HepG2 (cell line): Measurements from ENCODE around the gene HRC. TPM values are rescaled to one million over a fixed set of nuclear protein-coding genes. Genes with fewer than 3 reads are reported as not detected.

Experiments used
- BORCS8-MEF2B ChIP-seq: sonication (generic); formaldehyde crosslinking; IDR thresholded peaks from 2 replicates; pipeline ENCODE4 v1.8.0; 2022; ENCODE audit warnings: mild to moderate bottlenecking, missing genetic modification reagents
- CBX2 ChIP-seq, 2 experiments: fragments of 200-600 bp in 1 of 2; sonication (generic); formaldehyde crosslinking in 1 of 2; IDR thresholded peaks; 2 replicates each; pipeline versions ENCODE4 v1.7.0 to v1.8.1; 2018 to 2022; ENCODE audit warnings: low read depth in 2 of 2, low read length in 1 of 2, mild to moderate bottlenecking in 1 of 2, missing genetic modification reagents in 1 of 2
- DDIT3 ChIP-seq: sonication (generic); formaldehyde crosslinking; IDR thresholded peaks from 2 replicates; pipeline ENCODE4 v1.4.0; 2020; ENCODE audit warnings: mild to moderate bottlenecking, missing genetic modification reagents
- DPF2 ChIP-seq: sonication (generic); formaldehyde crosslinking; IDR thresholded peaks from 2 replicates; pipeline ENCODE4 v1.4.0; 2020; ENCODE audit warnings: mild to moderate bottlenecking, low read depth, missing genetic modification reagents, borderline replicate concordance
- GLI4 ChIP-seq: sonication (generic); formaldehyde crosslinking; IDR thresholded peaks from 2 replicates; pipeline ENCODE4 v1.5.1; 2020; ENCODE audit warnings: missing genetic modification reagents, mild to moderate bottlenecking, moderate library complexity, borderline replicate concordance
- HNRNPUL1 ChIP-seq: fragments of 200-400 bp; formaldehyde crosslinking; IDR thresholded peaks from 2 replicates; pipeline ENCODE4 v1.6.1; 2017; ENCODE audit warnings: low read depth, mild to moderate bottlenecking, low read length, moderate library complexity
- MBNL3 ChIP-seq: fragments of 250-450 bp; sonication (Bioruptor Pico); conservative IDR thresholded peaks from 2 replicates; pipeline ENCODE4 v1.8.0; 2022; ENCODE audit warnings: mild to moderate bottlenecking, inconsistent platforms
- MTA3 ChIP-seq: sonication (generic); formaldehyde crosslinking; IDR thresholded peaks from 2 replicates; pipeline ENCODE4 v1.4.0; 2020; ENCODE audit warnings: missing genetic modification reagents
- MXD4 ChIP-seq: IDR thresholded peaks from 2 replicates; pipeline ENCODE4 v1.6.1; 2016; ENCODE audit warnings: mild to moderate bottlenecking, missing biosample characterization, missing genetic modification reagents
- RELA ChIP-seq: sonication (generic); formaldehyde crosslinking; IDR thresholded peaks from 2 replicates; pipeline ENCODE4 v1.4.0; 2020; ENCODE audit warnings: missing genetic modification reagents
- RFXANK ChIP-seq: IDR thresholded peaks from 2 replicates; pipeline ENCODE4 v1.6.1; 2016
- SATB2 ChIP-seq: sonication (generic); formaldehyde crosslinking; IDR thresholded peaks from 2 replicates; pipeline ENCODE4 v1.5.0; 2020; ENCODE audit warnings: missing genetic modification reagents
- SIN3B ChIP-seq: fragments of 150-350 bp; IDR thresholded peaks from 2 replicates; pipeline ENCODE4 v1.6.1; 2014; ENCODE audit warnings: low read length
- SP140L ChIP-seq: sonication (generic); formaldehyde crosslinking; IDR thresholded peaks from 2 replicates; pipeline ENCODE4 v1.4.0; 2020; ENCODE audit warnings: missing genetic modification reagents, borderline replicate concordance
- YY1 ChIP-seq: IDR thresholded peaks from 2 replicates; pipeline ENCODE4 v1.6.1; 2011; ENCODE audit warnings: low read length, low read depth, moderate library complexity, mild to moderate bottlenecking; ENCODE audit not compliant: insufficient read depth, insufficient replicate concordance
- ZNF282 ChIP-seq: fragments of 450-650 bp; IDR thresholded peaks from 2 replicates; pipeline ENCODE4 v1.6.1; 2018; ENCODE audit not compliant: partially characterized antibody
- ZNF598 ChIP-seq: sonication (generic); formaldehyde crosslinking; IDR thresholded peaks from 2 replicates; pipeline ENCODE4 v1.5.1; 2020; ENCODE audit warnings: mild to moderate bottlenecking, missing genetic modification reagents, borderline replicate concordance
- ZNF709 ChIP-seq: sonication (generic); formaldehyde crosslinking; IDR thresholded peaks from 2 replicates; pipeline ENCODE4 v1.5.0; 2020; ENCODE audit warnings: mild to moderate bottlenecking, missing genetic modification reagents
- polyA plus RNA-seq, 8 experiments: library from polyadenylated mRNA; depleted of rRNA in 3 of 8; stranded (reverse) in 7 of 8; unstranded in 1 of 8; fragments of >200 nt; fragmentation: Illumina TruSeq in 4 of 8; extraction: Trizol in 4 of 8; gene quantifications; 2 replicates each; pipeline versions ENCODE4 v1.2.1 to v1.2.3, GENCODE V29; 2011 to 2016; ENCODE audit warnings: low read depth in 4 of 8, missing spikeins in 1 of 8, mixed read lengths in 1 of 8; ENCODE audit not compliant: insufficient read depth in 1 of 8
- total RNA-seq, 5 experiments: library from RNA; depleted of rRNA; stranded (reverse); fragments of >200 nt; fragmentation: Illumina TruSeq; extraction: Trizol; gene quantifications; 2 replicates each; pipeline ENCODE4 v1.2.3, GENCODE V29; 2016; ENCODE audit warnings: low read depth in 1 of 5
- TF ChIP-seq, protein P1 (sequence below): sonication (generic); formaldehyde crosslinking; conservative IDR thresholded peaks from 2 replicates; pipeline ENCODE4 v1.4.0; 2020; ENCODE audit warnings: missing genetic modification reagents
- TF ChIP-seq, protein P2 (sequence below): IDR thresholded peaks from 2 replicates; pipeline ENCODE4 v1.6.1; 2012; ENCODE audit warnings: inconsistent platforms
- TF ChIP-seq, protein P3 (sequence below): sonication (generic); formaldehyde crosslinking; IDR thresholded peaks from 2 replicates; pipeline ENCODE4 v1.5.0; 2020; ENCODE audit warnings: mild to moderate bottlenecking, missing genetic modification reagents, borderline replicate concordance

Gene HRC
- total and polyA plus RNA-seq, 2 of the 13 experiments (the other 11 are each of a cell fraction or from before 2014, with no cell fraction given) = 3.6 to 15.4 TPM

GRCh38 chr19:49113762-49114629 lies 41.2 kb downstream of the HRC start, which contains the start of gene LIN7B (continued):
- peak; percentile 44; the same call in 1 of the 2 replicates for TF ChIP-seq GLI4 (CRISPR knock-in tag)
- TF ChIP-seq YY1 = peak; percentile 87
- TF ChIP-seq, protein P1, sequence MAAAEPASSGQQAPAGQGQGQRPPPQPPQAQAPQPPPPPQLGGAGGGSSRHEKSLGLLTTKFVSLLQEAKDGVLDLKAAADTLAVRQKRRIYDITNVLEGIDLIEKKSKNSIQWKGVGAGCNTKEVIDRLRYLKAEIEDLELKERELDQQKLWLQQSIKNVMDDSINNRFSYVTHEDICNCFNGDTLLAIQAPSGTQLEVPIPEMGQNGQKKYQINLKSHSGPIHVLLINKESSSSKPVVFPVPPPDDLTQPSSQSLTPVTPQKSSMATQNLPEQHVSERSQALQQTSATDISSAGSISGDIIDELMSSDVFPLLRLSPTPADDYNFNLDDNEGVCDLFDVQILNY (CRISPR knock-in tag) = no peak
- no peak for TF ChIP-seq DPF2 (CRISPR knock-in tag)
- no peak for TF ChIP-seq HNRNPUL1
- no peak for TF ChIP-seq ZNF282
- TF ChIP-seq BORCS8-MEF2B = peak; percentile 78; the same call in 1 of the 2 replicates
- TF ChIP-seq SIN3B = no peak
- TF ChIP-seq MTA3 = no peak
- no peak for TF ChIP-seq ZNF598 (CRISPR knock-in tag)
- no peak for TF ChIP-seq RELA (CRISPR knock-in tag)
- TF ChIP-seq ZNF709 (CRISPR knock-in tag) = peak; percentile 66
- TF ChIP-seq, protein P2, sequence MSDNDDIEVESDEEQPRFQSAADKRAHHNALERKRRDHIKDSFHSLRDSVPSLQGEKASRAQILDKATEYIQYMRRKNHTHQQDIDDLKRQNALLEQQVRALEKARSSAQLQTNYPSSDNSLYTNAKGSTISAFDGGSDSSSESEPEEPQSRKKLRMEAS = peak; percentile 78
- TF ChIP-seq DDIT3 (CRISPR knock-in tag) = no peak
- TF ChIP-seq, protein P3, sequence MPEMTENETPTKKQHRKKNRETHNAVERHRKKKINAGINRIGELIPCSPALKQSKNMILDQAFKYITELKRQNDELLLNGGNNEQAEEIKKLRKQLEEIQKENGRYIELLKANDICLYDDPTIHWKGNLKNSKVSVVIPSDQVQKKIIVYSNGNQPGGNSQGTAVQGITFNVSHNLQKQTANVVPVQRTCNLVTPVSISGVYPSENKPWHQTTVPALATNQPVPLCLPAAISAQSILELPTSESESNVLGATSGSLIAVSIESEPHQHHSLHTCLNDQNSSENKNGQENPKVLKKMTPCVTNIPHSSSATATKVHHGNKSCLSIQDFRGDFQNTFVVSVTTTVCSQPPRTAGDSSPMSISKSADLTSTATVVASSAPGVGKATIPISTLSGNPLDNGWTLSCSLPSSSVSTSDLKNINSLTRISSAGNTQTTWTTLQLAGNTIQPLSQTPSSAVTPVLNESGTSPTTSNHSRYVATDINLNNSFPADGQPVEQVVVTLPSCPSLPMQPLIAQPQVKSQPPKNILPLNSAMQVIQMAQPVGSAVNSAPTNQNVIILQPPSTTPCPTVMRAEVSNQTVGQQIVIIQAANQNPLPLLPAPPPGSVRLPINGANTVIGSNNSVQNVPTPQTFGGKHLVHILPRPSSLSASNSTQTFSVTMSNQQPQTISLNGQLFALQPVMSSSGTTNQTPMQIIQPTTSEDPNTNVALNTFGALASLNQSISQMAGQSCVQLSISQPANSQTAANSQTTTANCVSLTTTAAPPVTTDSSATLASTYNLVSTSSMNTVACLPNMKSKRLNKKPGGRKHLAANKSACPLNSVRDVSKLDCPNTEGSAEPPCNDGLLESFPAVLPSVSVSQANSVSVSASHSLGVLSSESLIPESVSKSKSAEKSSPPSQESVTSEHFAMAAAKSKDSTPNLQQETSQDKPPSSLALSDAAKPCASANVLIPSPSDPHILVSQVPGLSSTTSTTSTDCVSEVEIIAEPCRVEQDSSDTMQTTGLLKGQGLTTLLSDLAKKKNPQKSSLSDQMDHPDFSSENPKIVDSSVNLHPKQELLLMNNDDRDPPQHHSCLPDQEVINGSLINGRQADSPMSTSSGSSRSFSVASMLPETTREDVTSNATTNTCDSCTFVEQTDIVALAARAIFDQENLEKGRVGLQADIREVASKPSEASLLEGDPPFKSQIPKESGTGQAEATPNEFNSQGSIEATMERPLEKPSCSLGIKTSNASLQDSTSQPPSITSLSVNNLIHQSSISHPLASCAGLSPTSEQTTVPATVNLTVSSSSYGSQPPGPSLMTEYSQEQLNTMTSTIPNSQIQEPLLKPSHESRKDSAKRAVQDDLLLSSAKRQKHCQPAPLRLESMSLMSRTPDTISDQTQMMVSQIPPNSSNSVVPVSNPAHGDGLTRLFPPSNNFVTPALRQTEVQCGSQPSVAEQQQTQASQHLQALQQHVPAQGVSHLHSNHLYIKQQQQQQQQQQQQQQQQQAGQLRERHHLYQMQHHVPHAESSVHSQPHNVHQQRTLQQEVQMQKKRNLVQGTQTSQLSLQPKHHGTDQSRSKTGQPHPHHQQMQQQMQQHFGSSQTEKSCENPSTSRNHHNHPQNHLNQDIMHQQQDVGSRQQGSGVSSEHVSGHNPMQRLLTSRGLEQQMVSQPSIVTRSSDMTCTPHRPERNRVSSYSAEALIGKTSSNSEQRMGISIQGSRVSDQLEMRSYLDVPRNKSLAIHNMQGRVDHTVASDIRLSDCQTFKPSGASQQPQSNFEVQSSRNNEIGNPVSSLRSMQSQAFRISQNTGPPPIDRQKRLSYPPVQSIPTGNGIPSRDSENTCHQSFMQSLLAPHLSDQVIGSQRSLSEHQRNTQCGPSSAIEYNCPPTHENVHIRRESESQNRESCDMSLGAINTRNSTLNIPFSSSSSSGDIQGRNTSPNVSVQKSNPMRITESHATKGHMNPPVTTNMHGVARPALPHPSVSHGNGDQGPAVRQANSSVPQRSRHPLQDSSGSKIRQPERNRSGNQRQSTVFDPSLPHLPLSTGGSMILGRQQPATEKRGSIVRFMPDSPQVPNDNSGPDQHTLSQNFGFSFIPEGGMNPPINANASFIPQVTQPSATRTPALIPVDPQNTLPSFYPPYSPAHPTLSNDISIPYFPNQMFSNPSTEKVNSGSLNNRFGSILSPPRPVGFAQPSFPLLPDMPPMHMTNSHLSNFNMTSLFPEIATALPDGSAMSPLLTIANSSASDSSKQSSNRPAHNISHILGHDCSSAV (CRISPR knock-in tag) = no peak
- no peak for TF ChIP-seq SATB2 (CRISPR knock-in tag)
- 0 out of 2 replicates have a peak, but pooled peaks have one; percentile 45 for TF ChIP-seq MXD4 (CRISPR knock-in tag)
- no peak for TF ChIP-seq MBNL3 (CRISPR knock-in tag)
- TF ChIP-seq SP140L (CRISPR knock-in tag) = no peak
- TF ChIP-seq RFXANK (CRISPR knock-in tag) = no peak
- no peak for TF ChIP-seq CBX2 (IDR thresholded peaks at IDR 0.05; ENCODE audit: low read depth, low read length)
- TF ChIP-seq CBX2 (CRISPR knock-in tag; IDR thresholded peaks at IDR 0.05; ENCODE audit: low read depth) = no peak
